Neuron (in vitro differentiated cells): ENCODE measurements around the gene ZDHHC6.
"Not testable (repeated sequence)": the region's sequence is repeated elsewhere in the genome, so short reads cannot be mapped to it uniquely, and the experiment has no call there.

Experiments used
- H2AFZ ChIP-seq: one replicate; pipeline ENCODE4 v1.6.1; 2013; ENCODE audit warnings: low read depth, mild to moderate bottlenecking, inconsistent platforms, low read length, moderate library complexity
- H3K27me3 ChIP-seq: one replicate; pipeline ENCODE4 v1.6.1; 2013; ENCODE audit warnings: low read length; ENCODE audit not compliant: insufficient read depth
- H3K36me3 ChIP-seq: one replicate; pipeline ENCODE4 v1.6.1; 2013; ENCODE audit warnings: low read length; ENCODE audit not compliant: insufficient read depth
- H3K4me1 ChIP-seq: one replicate; pipeline ENCODE4 v1.6.1; 2013; ENCODE audit warnings: low read length; ENCODE audit not compliant: insufficient read depth
- H3K4me3 ChIP-seq: 2 replicates; pipeline ENCODE4 v1.5.1; 2013; ENCODE audit warnings: mild to moderate bottlenecking, low read length, moderate library complexity
- H3K9me3 ChIP-seq: one replicate; pipeline ENCODE4 v1.6.1; 2013; ENCODE audit warnings: low read length

The ZDHHC6 gene

GRCh38 chr10:112464074-112464473 lies 17.4 kb upstream of the ZDHHC6 start:
- not testable (repeated sequence) for H3K27me3 ChIP-seq, H2AFZ ChIP-seq, H3K4me3 ChIP-seq, H3K9me3 ChIP-seq, H3K4me1 ChIP-seq
- H3K36me3 ChIP-seq = peaks cover 20% of the 10 kb centered on the region

GRCh38 chr10:112461029-112461887 lies 14.5 kb upstream of the ZDHHC6 start:
- Histone ChIP-seq H2AFZ (no peak overlapping the region), H3K4me1 (no peaks in the 10 kb centered on the region), H3K4me3 (no peak overlapping the region), H3K9me3 (peaks cover 9% of the 10 kb centered on the region), H3K36me3 (peaks cover 20% of the 10 kb centered on the region), H3K27me3 (no peaks in the 10 kb centered on the region)

GRCh38 chr10:112460366-112460765 lies 13.7 kb upstream of the ZDHHC6 start:
- peaks cover 7% of the 10 kb centered on the region for H3K9me3 ChIP-seq
- no peak overlapping the region for H2AFZ ChIP-seq
- H3K36me3 ChIP-seq = peaks cover 15% of the 10 kb centered on the region
- no peaks in the 10 kb centered on the region for H3K27me3 ChIP-seq
- H3K4me3 ChIP-seq = no peak overlapping the region
- no peaks in the 10 kb centered on the region for H3K4me1 ChIP-seq

- no peaks in the 10 kb centered on the region for H3K27me3 ChIP-seq
- H2AFZ ChIP-seq = no peak overlapping the region
- no peak overlapping the region for H3K4me3 ChIP-seq
- peaks cover 4% of the 10 kb centered on the region for H3K36me3 ChIP-seq
- H3K9me3 ChIP-seq = no peaks in the 10 kb centered on the region
- H3K4me1 ChIP-seq = no peaks in the 10 kb centered on the region
These were observed 9.8 kb upstream of the ZDHHC6 start for GRCh38 chr10:112456533-112456932.

- H3K4me1 ChIP-seq = no peaks in the 10 kb centered on the region
- no peaks in the 10 kb centered on the region for H3K9me3 ChIP-seq
- H3K27me3 ChIP-seq = no peaks in the 10 kb centered on the region
- H3K36me3 ChIP-seq = no peaks in the 10 kb centered on the region
- H2AFZ ChIP-seq = no peak overlapping the region
- no peak overlapping the region for H3K4me3 ChIP-seq
These were observed 8.4 kb upstream of the ZDHHC6 start for GRCh38 chr10:112454910-112455779.

GRCh38 chr10:112448888-112449287 lies 2.2 kb upstream of the ZDHHC6 start:
- H3K4me1 ChIP-seq = peaks cover 18% of the 10 kb centered on the region
- H3K27me3 ChIP-seq = no peaks in the 10 kb centered on the region
- no peaks in the 10 kb centered on the region for H3K9me3 ChIP-seq
- peaks cover 9% of the 10 kb centered on the region for H3K36me3 ChIP-seq
- no peak overlapping the region for H2AFZ ChIP-seq
- no peak overlapping the region for H3K4me3 ChIP-seq

GRCh38 chr10:112447620-112447928 lies 860 bp upstream of the ZDHHC6 start:
- H3K9me3 ChIP-seq = no peaks in the 10 kb centered on the region
- H2AFZ ChIP-seq = peak overlapping the region; percentile 79
- peaks cover 17% of the 10 kb centered on the region for H3K36me3 ChIP-seq
- peak overlapping the region; percentile 69 for H3K4me3 ChIP-seq
- H3K4me1 ChIP-seq = peaks cover 18% of the 10 kb centered on the region
- no peaks in the 10 kb centered on the region for H3K27me3 ChIP-seq

GRCh38 chr10:112446055-112446854 lies 459 bp downstream of the ZDHHC6 start:
- Histone ChIP-seq H2AFZ (peak overlapping the region; percentile 79), H3K4me1 (peaks cover 18% of the 10 kb centered on the region), H3K36me3 (peaks cover 28% of the 10 kb centered on the region), H3K27me3 (no peaks in the 10 kb centered on the region), H3K4me3 (peak overlapping the region; percentile 69), H3K9me3 (no peaks in the 10 kb centered on the region)

- H3K27me3 ChIP-seq = no peaks in the 10 kb centered on the region
- no peak overlapping the region for H3K4me3 ChIP-seq
- peaks cover 7% of the 10 kb centered on the region for H3K4me1 ChIP-seq
- no peaks in the 10 kb centered on the region for H3K9me3 ChIP-seq
- no peak overlapping the region for H2AFZ ChIP-seq
- H3K36me3 ChIP-seq = peaks cover 51% of the 10 kb centered on the region
These were observed 4.7 kb downstream of the ZDHHC6 start for GRCh38 chr10:112442063-112442462.

GRCh38 chr10:112441520-112441919 lies 5.2 kb downstream of the ZDHHC6 start:
- peaks cover 56% of the 10 kb centered on the region for H3K36me3 ChIP-seq
- no peak overlapping the region for H2AFZ ChIP-seq

GRCh38 chr10:112438356-112438755 lies 8.4 kb downstream of the ZDHHC6 start:
- peaks cover 71% of the 10 kb centered on the region for H3K36me3 ChIP-seq
- H3K27me3 ChIP-seq = no peaks in the 10 kb centered on the region
- H3K9me3 ChIP-seq = no peaks in the 10 kb centered on the region
- no peak overlapping the region for H2AFZ ChIP-seq
- no peak overlapping the region for H3K4me3 ChIP-seq
- no peaks in the 10 kb centered on the region for H3K4me1 ChIP-seq

More at GRCh38 chr10:112441520-112441919, 5.2 kb downstream of the ZDHHC6 start:
- Histone ChIP-seq H3K4me3 (no peak overlapping the region), H3K27me3 (no peaks in the 10 kb centered on the region), H3K9me3 (no peaks in the 10 kb centered on the region), H3K4me1 (peaks cover 7% of the 10 kb centered on the region)

- Histone ChIP-seq H3K27me3 (no peaks in the 10 kb centered on the region), H2AFZ (no peak overlapping the region), H3K36me3 (peaks cover 75% of the 10 kb centered on the region), H3K4me1 (no peaks in the 10 kb centered on the region), H3K9me3 (no peaks in the 10 kb centered on the region), H3K4me3 (no peak overlapping the region)
These were observed 11.6 kb downstream of the ZDHHC6 start for GRCh38 chr10:112434988-112435619.
